H7 (cell line): Measurements from ENCODE around the gene FBXO5. TPM values are rescaled to one million over a fixed set of nuclear protein-coding genes. Genes with fewer than 3 reads are reported as not detected.

Source experiments
- DNase-seq: peaks from one replicate; pipeline ENCODE4 v3.0.0; 2012
- H3K27me3 ChIP-seq: 2 replicates; pipeline ENCODE4 v1.6.0; 2011; ENCODE audit warnings: mild to moderate bottlenecking, low read length; ENCODE audit not compliant: control insufficient read depth, insufficient read depth
- H3K36me3 ChIP-seq: replicated peaks from 2 replicates; pipeline ENCODE4 v1.5.1; 2011; ENCODE audit warnings: low read length; ENCODE audit not compliant: control insufficient read depth, insufficient read depth
- H3K4me3 ChIP-seq: 2 replicates; pipeline ENCODE4 v1.5.1; 2011; ENCODE audit warnings: low read depth, mild to moderate bottlenecking, control low read depth, low read length, moderate library complexity; ENCODE audit not compliant: insufficient read depth
- total RNA-seq: library from RNA; depleted of rRNA; stranded (reverse); fragments of >200 nt; shearing (Covaris generic); gene quantifications from 2 replicates; pipeline ENCODE4 v1.2.3, GENCODE V29; 2014; rRNA removed

Gene FBXO5
- total RNA-seq, 1 experiment from 2014 or later: 52.1 TPM

DNA sequence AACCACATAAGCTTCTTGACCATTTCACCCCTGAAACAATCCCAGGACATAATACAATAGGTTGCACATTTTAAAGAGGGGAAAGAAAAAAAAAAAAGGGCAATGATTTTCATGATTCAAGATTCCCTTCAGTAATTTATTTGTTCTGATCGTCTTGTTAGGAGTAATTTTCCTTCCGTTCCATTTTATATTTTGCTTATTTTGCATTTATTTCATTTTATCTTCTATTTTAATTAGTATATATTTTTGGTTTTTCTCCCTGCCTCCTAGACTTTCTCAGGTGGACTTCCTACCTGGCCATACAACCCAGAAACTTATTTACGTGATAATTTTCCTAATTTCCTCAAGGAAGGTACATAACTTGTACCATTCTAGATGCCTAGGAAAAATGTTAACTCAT is 32.6 kb downstream of the FBXO5 start:
- no peak for DNase-seq
- Histone ChIP-seq H3K36me3 (no peaks in the 10 kb centered on the region), H3K27me3 (no peaks in the 10 kb centered on the region), H3K4me3 (no peak overlapping the region)

DNA sequence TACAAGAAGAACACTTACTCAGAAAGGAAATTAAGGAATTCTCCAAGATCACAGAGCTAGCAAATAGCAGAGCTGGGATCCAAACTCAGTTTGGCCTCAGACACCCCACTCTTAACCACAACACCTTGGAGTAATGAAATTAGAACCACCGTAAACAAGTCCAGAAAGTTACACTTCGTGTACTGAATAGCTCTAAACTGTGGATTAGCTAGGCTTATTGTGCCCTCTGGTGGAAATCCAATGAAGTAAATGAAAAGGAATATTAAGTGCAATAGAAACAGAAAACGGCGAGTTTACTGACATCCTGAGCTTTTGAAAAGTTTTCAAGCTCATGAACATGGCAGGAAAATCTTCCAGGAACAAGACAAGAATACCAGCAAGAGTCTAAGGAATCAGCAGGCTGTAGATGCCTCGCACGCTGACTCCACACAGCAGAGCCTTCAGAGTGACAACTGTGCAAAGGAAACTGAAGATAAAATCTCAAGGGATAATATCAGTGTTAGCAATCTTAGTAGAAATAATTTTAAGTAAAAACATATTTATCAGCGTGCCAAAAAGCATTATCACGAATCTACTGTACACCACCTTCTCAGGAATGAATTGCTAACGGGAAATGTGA is 34.6 kb downstream of the FBXO5 start:
- Histone ChIP-seq H3K4me3 (no peak overlapping the region), H3K27me3 (no peaks in the 10 kb centered on the region), H3K36me3 (no peaks in the 10 kb centered on the region)
- DNase-seq: peak; percentile 38

DNA sequence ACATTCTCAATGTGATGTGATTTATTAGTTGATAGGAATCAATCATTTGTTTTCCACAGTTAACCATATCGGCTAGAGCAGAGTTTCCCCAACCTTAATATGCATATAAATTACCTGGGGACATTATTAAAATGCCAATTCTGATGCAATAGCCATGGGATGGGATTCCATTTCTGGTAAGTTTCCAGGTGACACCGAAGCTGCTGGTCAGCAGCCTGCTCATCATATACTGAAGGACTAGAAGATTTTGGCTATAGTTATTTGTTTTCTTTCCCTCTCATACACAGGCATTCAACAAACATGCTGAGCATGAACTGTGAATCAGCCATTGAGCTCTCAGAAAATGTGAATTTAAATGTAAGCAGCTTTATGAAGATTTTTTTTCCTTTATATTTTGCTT is 35.8 kb downstream of the FBXO5 start:
- Histone ChIP-seq H3K36me3 (no peaks in the 10 kb centered on the region), H3K4me3 (no peak overlapping the region), H3K27me3 (no peaks in the 10 kb centered on the region)
- no peak for DNase-seq

DNA sequence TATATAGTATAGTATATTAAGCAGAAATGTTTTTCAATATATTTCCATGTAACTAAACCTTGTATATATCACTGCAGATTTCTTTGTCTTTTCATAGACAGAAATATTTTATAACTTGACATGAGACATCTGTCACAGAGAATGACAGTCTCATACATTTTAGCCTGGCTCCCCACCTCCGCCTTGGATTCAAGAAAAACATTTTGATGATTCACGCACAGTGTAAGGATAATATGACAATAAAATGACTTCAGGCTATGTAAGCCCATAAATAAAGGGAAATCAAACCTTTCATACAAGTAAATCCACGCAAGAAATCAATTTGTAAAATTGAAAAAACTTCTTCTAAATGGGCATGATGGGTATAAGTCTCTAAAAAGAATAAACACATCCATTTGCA is 36.4 kb downstream of the FBXO5 start:
- Histone ChIP-seq H3K36me3 (no peaks in the 10 kb centered on the region), H3K27me3 (no peaks in the 10 kb centered on the region), H3K4me3 (no peak overlapping the region)
- DNase-seq: no peak

- Histone ChIP-seq H3K36me3 (no peaks in the 10 kb centered on the region), H3K4me3 (no peak overlapping the region), H3K27me3 (no peaks in the 10 kb centered on the region)
- DNase-seq: no peak
Observed at GRCh38 chr6:152943260-152943897, 39.5 kb downstream of the FBXO5 start.

- DNase-seq: no peak
- Histone ChIP-seq H3K4me3 (no peak overlapping the region), H3K27me3 (no peaks in the 10 kb centered on the region), H3K36me3 (no peaks in the 10 kb centered on the region)
Observed at GRCh38 chr6:152942319-152942869, 40.4 kb downstream of the FBXO5 start.

DNA sequence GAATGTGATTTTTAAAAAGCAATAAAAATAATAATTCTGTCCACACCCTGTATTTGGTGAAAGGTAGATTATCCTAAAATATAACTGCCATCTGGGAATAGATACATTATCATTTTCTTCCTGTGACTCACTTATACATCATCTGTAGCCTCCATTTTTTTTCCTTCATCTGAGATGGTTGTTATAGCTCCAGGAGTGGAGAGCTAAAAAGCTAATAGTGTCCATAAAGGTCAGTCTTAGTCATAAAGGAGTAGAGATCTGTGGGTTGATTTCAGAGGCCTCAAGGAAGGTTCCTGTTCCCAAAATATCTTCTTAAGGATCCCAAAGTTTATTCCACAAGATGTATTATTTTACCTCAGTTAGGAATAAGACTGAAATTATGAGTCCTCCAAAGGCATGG is 41.1 kb downstream of the FBXO5 start:
- no peak overlapping the region for H3K4me3 ChIP-seq
- H3K36me3 ChIP-seq: no peaks in the 10 kb centered on the region
- DNase-seq: no peak
- no peaks in the 10 kb centered on the region for H3K27me3 ChIP-seq

- DNase-seq: no peak
- Histone ChIP-seq H3K27me3 (no peaks in the 10 kb centered on the region), H3K36me3 (no peaks in the 10 kb centered on the region), H3K4me3 (no peak overlapping the region)
Observed at GRCh38 chr6:152932865-152933264, 50.0 kb downstream of the FBXO5 start.

DNA sequence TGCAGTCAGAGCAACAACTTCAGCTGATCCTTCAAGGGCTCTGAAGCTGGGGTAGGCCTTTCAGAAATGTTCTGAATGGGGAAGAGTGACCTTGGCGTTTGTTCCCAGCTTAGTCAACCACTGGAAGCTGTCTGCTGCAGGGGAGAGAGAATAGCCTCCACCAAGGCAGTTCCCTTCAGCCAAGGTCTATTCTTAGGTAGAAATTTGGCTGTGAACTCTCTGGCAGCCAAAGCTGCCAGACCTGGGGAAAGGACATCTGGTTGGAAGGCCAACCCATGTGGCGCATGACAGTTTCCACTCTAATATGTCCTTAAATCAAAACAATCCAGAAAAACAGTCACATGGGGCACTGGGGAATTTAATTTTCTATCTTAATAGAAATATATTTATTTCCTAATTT is 60.1 kb downstream of the FBXO5 start:
- Histone ChIP-seq H3K27me3 (no peaks in the 10 kb centered on the region), H3K4me3 (no peak overlapping the region), H3K36me3 (no peaks in the 10 kb centered on the region)
- DNase-seq: no peak

Other genes starting within 250 kb of the FBXO5 start
- not detected in 2 replicates for gene VIP, start 232.2 kb downstream of the FBXO5 start, total RNA-seq
- 8.2 and 11.7 TPM in 2 replicates for gene MTRF1L, start 19.7 kb upstream of the FBXO5 start, total RNA-seq
- gene RGS17, start 148.2 kb upstream of the FBXO5 start, total RNA-seq: 3.8 and 4.8 TPM in 2 replicates